Kidney (tissue), 14 donors: ENCODE data around the gene ITGAX. TPM values are rescaled to one million over a fixed set of nuclear protein-coding genes. Genes with fewer than 3 reads are reported as not detected.
A peak's percentile ranks its signal among the peaks of the same experiment; 100 is the strongest.
"Not testable (repeated sequence)": the region's sequence is repeated elsewhere in the genome, so short reads cannot be mapped to it uniquely, and the experiment has no call there.

Experiments
- DNase-seq, 5 donors: peaks; one replicate each; pipeline ENCODE4 v3.0.0-alpha.2; 2013 to 2020
- FAIRE-seq: peaks from 2 replicates; lab custom pipeline; 2012; peaks lifted over from hg19 to GRCh38; lab: Jason Lieb, UNC
- H3K27ac ChIP-seq, 2 donors: one replicate each; pipeline ENCODE4 v1.7.0; 2013; ENCODE audit warnings: low read depth in 2 of 2, low read length in 2 of 2, inconsistent platforms in 1 of 2
- H3K27me3 ChIP-seq: one replicate; pipeline ENCODE4 v1.7.1; 2013; ENCODE audit warnings: low read length, inconsistent platforms; ENCODE audit not compliant: control insufficient read depth, insufficient read depth
- H3K36me3 ChIP-seq, 3 donors: one replicate each; pipeline versions ENCODE4 v1.7.0 to v1.7.1; 2013; ENCODE audit warnings: low read length in 3 of 3, control low read depth in 1 of 3, inconsistent platforms in 1 of 3; ENCODE audit not compliant: insufficient read depth in 3 of 3, control insufficient read depth in 2 of 3
- H3K4me1 ChIP-seq, 3 donors: one replicate each; pipeline versions ENCODE4 v1.7.0 to v1.7.1; 2013; ENCODE audit warnings: low read length in 3 of 3, inconsistent platforms in 1 of 3, low read depth in 1 of 3; ENCODE audit not compliant: control insufficient read depth in 2 of 3, insufficient read depth in 2 of 3
- H3K4me3 ChIP-seq, 3 donors: one replicate each; pipeline versions ENCODE4 v1.7.0 to v1.8.1; 2013; ENCODE audit warnings: low read length in 3 of 3, control low read depth in 1 of 3, inconsistent platforms in 1 of 3
- H3K9ac ChIP-seq, 3 donors: one replicate each; pipeline versions ENCODE4 v1.7.0 to v1.7.1; 2013; ENCODE audit warnings: low read length in 3 of 3, control low read depth in 1 of 3, inconsistent platforms in 1 of 3
- H3K9me3 ChIP-seq, 3 donors: one replicate each; pipeline versions ENCODE4 v1.7.0 to v1.7.1; 2013; ENCODE audit warnings: low read length in 3 of 3, control low read depth in 1 of 3, inconsistent platforms in 1 of 3; ENCODE audit not compliant: control insufficient read depth in 2 of 3, insufficient read depth in 1 of 3
- CTCF ChIP-seq: IDR thresholded peaks from 3 replicates; pipeline ENCODE4 v1.5.1; 2012; ENCODE audit warnings: mild to moderate bottlenecking, moderate library complexity, borderline replicate concordance; ENCODE audit not compliant: insufficient read depth; ENCODE audit errors: extremely low read depth
- intact Hi-C: fragments of 100-400 bp; cut with DNase I; formaldehyde crosslinking; loops from one replicate; pipeline ENCODE4 v1.11.1; 2022
- polyA plus RNA-seq: library from polyadenylated mRNA; stranded (reverse); fragments of 350-450 nt; fragmentation: Illumina TruSeq; extraction: RNeasy Lipid Tissue Mini Kit (QIAGEN cat#74804); gene quantifications from one replicate; pipeline ENCODE4 v1.2.3, GENCODE V29; 2014; ENCODE audit warnings: low read depth, low replicate concordance; ENCODE audit not compliant: insufficient read depth
- total RNA-seq: library from RNA; stranded (reverse); fragmentation: NEBNext Ultra II Directional; extraction: Animal tissue kit (Norgen Biotek cat#: 25700); gene quantifications from one replicate; pipeline ENCODE4 v1.2.1, GENCODE V29; 2021
- donor health status: control.
- donor health status: control.
- donor health status: control.
- donor health status: control.
- donor health status: control.
- donor health status: DM: yes; HTN: yes; CAD: no.
- donor health status: Normal renal cell carcinoma (clear cell type).

Gene ITGAX
- total and polyA plus RNA-seq, 2 donors from 2014 or later = 0.37 to 11.9 TPM

GRCh38 chr16:31414706-31415105, 59.7 kb downstream of the ITGAX start:
- no peaks in the 10 kb centered on the region for H3K27me3 ChIP-seq
- intact Hi-C loops = no loop called here
- FAIRE-seq (no peak), DNase-seq (no peak)
- TF ChIP-seq CTCF = no peak
- H3K9ac ChIP-seq = no peak overlapping the region
- no peak overlapping the region for H3K4me3 ChIP-seq
- no peak overlapping the region for H3K27ac ChIP-seq
- H3K4me1 ChIP-seq = no peaks in the 10 kb centered on the region
- no peaks in the 10 kb centered on the region for H3K9me3 ChIP-seq
- H3K36me3 ChIP-seq = no peaks in the 10 kb centered on the region

GRCh38 chr16:31416371-31416770, 61.4 kb downstream of the ITGAX start:
- no peaks in the 10 kb centered on the region for H3K9me3 ChIP-seq
- DNase-seq (peak in 1 of 5 donors; percentile 30), FAIRE-seq (no peak)
- intact Hi-C loops = no loop called here
- no peak overlapping the region for H3K4me3 ChIP-seq
- H3K4me1 ChIP-seq = no peaks in the 10 kb centered on the region
- no peaks in the 10 kb centered on the region for H3K27me3 ChIP-seq
- H3K36me3 ChIP-seq = no peaks in the 10 kb centered on the region
- TF ChIP-seq CTCF = no peak
- no peak overlapping the region for H3K9ac ChIP-seq
- no peak overlapping the region for H3K27ac ChIP-seq

- H3K4me1 ChIP-seq, H3K4me3 ChIP-seq, H3K27me3 ChIP-seq, DNase-seq, H3K36me3 ChIP-seq, H3K9me3 ChIP-seq, FAIRE-seq, H3K9ac ChIP-seq, H3K27ac ChIP-seq, intact Hi-C loops: not testable (repeated sequence)
These were observed 62.1 kb downstream of the ITGAX start for GRCh38 chr16:31417036-31417435.

DNA sequence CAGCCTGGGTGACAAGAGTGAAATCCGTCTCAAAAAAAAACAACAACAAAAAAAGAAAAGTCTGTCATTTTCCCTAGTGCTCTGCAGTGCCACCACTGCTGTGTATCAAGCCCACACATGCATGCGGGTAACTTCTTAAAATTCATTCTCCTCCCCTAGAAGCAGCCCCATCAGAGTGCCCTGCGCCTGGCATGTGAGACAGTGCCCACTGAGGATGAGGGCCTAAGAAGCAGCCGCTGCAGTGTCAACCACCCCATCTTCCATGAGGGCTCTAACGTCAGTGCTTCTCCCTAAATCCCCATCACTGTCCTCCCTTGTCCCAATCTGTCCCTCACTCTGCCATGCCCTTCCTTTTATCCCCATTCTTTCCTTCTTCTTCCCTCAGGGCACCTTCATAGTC, 62.9 kb downstream of the ITGAX start:
- intact Hi-C loops = no loop called here
- no peaks in the 10 kb centered on the region for H3K36me3 ChIP-seq
- no peaks in the 10 kb centered on the region for H3K9me3 ChIP-seq
- no peak for TF ChIP-seq CTCF
- no peaks in the 10 kb centered on the region for H3K4me1 ChIP-seq
- H3K27ac ChIP-seq = no peak overlapping the region
- H3K27me3 ChIP-seq = no peaks in the 10 kb centered on the region
- H3K4me3 ChIP-seq = no peak overlapping the region
- H3K9ac ChIP-seq = no peak overlapping the region
- FAIRE-seq (no peak), DNase-seq (peak in 1 of 5 donors; percentile 53)
